Stimulated activated CD4-positive, alpha-beta T cell treated with anti-CD3 and anti-CD28 coated beads, Interleukin-2, amount 100 ng/mL, for 4 hours (primary cell): Measurements from ENCODE around the gene CDCA8.
A peak's percentile ranks its signal among the peaks of the same experiment; 100 is the strongest.

ENCODE experiments used
- DNase-seq: peaks from one replicate; pipeline ENCODE4 v3.0.0-alpha.2; 2020; ENCODE audit warnings: low read depth

Gene CDCA8

GRCh38 chr1:37692078-37692833 lies at the start of gene CDCA8:
Gene CDCA8 (plus strand): TSS chr1:37692516. CDS start chr1:37692691, 175 bp downstream.
- DNase-seq, result peak; percentile 98

- DNase-seq, result no peak
Measured at GRCh38 chr1:37647281-37647680, 45.0 kb upstream of the CDCA8 start.

- DNase-seq, result no peak
Measured at GRCh38 chr1:37650173-37650572, 42.1 kb upstream of the CDCA8 start.

GRCh38 chr1:37650721-37651120 lies 41.6 kb upstream of the CDCA8 start:
- no peak for DNase-seq

GRCh38 chr1:37651803-37652202 lies 40.5 kb upstream of the CDCA8 start:
- DNase-seq, result no peak

- no peak for DNase-seq
Measured at GRCh38 chr1:37652976-37653375, 39.3 kb upstream of the CDCA8 start.

- DNase-seq, result no peak
Measured at GRCh38 chr1:37653906-37654305, 38.4 kb upstream of the CDCA8 start.

GRCh38 chr1:37655274-37655673 lies 37.0 kb upstream of the CDCA8 start:
- no peak for DNase-seq

- no peak for DNase-seq
Measured at GRCh38 chr1:37656026-37656425, 36.3 kb upstream of the CDCA8 start.

- no peak for DNase-seq
Measured at GRCh38 chr1:37656881-37657280, 35.4 kb upstream of the CDCA8 start.

- DNase-seq, result no peak
Measured at GRCh38 chr1:37657620-37658412, 34.5 kb upstream of the CDCA8 start.

GRCh38 chr1:37658486-37658885 lies 33.8 kb upstream of the CDCA8 start:
- DNase-seq, result no peak

GRCh38 chr1:37660664-37661063 lies 31.7 kb upstream of the CDCA8 start:
- DNase-seq, result no peak

GRCh38 chr1:37661401-37661800 lies 30.9 kb upstream of the CDCA8 start:
- no peak for DNase-seq

GRCh38 chr1:37662031-37662755 lies 30.1 kb upstream of the CDCA8 start:
- DNase-seq, result no peak

- no peak for DNase-seq
Measured at GRCh38 chr1:37663426-37664000, 28.8 kb upstream of the CDCA8 start.

- DNase-seq, result no peak
Measured at GRCh38 chr1:37666241-37666867, 26.0 kb upstream of the CDCA8 start.

GRCh38 chr1:37667023-37667671 lies 25.2 kb upstream of the CDCA8 start:
- no peak for DNase-seq

- DNase-seq, result no peak
Measured at GRCh38 chr1:37670133-37670532, 22.2 kb upstream of the CDCA8 start.

GRCh38 chr1:37671261-37671660 lies 21.1 kb upstream of the CDCA8 start:
- DNase-seq, result no peak

- no peak for DNase-seq
Measured at GRCh38 chr1:37672136-37672870, 20.0 kb upstream of the CDCA8 start.
